ENCODE data around the gene TGFBR3L. TPM values are rescaled to one million over a fixed set of nuclear protein-coding genes. Genes with fewer than 3 reads are reported as not detected.

Gene TGFBR3L
- total and polyA plus RNA-seq, 12 donors, result 0.23 to 7.0 (median 1.2) TPM; not detected in 3

GRCh38 chr19:7869910-7870511, 44.6 kb upstream of the TGFBR3L start:
- peak; percentile 85 to 97 (median 94) for DNase-seq
- TF ChIP-seq CTCF (IDR thresholded peaks at IDR 0.05) (no peak), POLR2A (IDR thresholded peaks at IDR 0.05) (no peak)
- Histone ChIP-seq H3K27ac (peak overlapping the region; percentile 73 to 99 (median 82)), H3K9me3 (replicated peaks in 1 of 3) (no peaks in the 10 kb centered on the region), H3K4me1 (replicated peaks in 1 of 2) (peaks cover 18 to 31% of the 10 kb centered on the region in 2 donors), H3K27me3 (peaks cover 24% of the 10 kb centered on the region), H3K36me3 (replicated peaks in 1 of 2) (no peaks in the 10 kb centered on the region), H3K4me3 (peak overlapping the region in 1 of 4 donors; percentile 65)
- WGBS, 4 donors, result 10 to 23% (median 11%) methylated on average over 15 to 30 of the region's 30 CpGs
- intact Hi-C loops (cut with DNase I), result no loop called here

GRCh38 chr19:7870571-7871436, 43.8 kb upstream of the TGFBR3L start:
- Histone ChIP-seq H3K27me3 (peaks cover 29% of the 10 kb centered on the region), H3K36me3 (replicated peaks in 1 of 2) (no peaks in the 10 kb centered on the region), H3K4me1 (replicated peaks in 1 of 2) (peaks cover 18 to 31% of the 10 kb centered on the region in 2 donors), H3K9me3 (replicated peaks in 1 of 3) (no peaks in the 10 kb centered on the region), H3K4me3 (no peak overlapping the region), H3K27ac (peak overlapping the region in 4 of 5 donors; percentile 52 to 73 (median 65))
- peak; percentile 89 to 98 (median 96) for DNase-seq
- intact Hi-C loops (cut with DNase I), result no loop called here
- no peak for TF ChIP-seq CTCF (IDR thresholded peaks at IDR 0.05)
- no peak for TF ChIP-seq POLR2A (IDR thresholded peaks at IDR 0.05)
- WGBS, 4 donors, result 43 to 51% (median 47%) methylated on average over 11 of the region's 11 CpGs

- no peak overlapping the region for H3K4me3 ChIP-seq
- H3K27ac ChIP-seq, result peak overlapping the region; percentile 52 to 73 (median 60)
- no peaks in the 10 kb centered on the region for H3K9me3 ChIP-seq (replicated peaks in 1 of 3)
- TF ChIP-seq CTCF (IDR thresholded peaks at IDR 0.05) (no peak), POLR2A (IDR thresholded peaks at IDR 0.05) (peak in 1 of 2 donors; percentile 71)
- peak; percentile 92 to 98 (median 96) for DNase-seq
- peaks cover 29% of the 10 kb centered on the region for H3K27me3 ChIP-seq
- H3K36me3 ChIP-seq (replicated peaks in 1 of 2), result no peaks in the 10 kb centered on the region
- H3K4me1 ChIP-seq (replicated peaks in 1 of 2), result peaks cover 18 to 31% of the 10 kb centered on the region in 2 donors
- intact Hi-C loops (cut with DNase I), result no loop called here
- WGBS, 4 donors, result 4 to 8% (median 5%) methylated on average over 33 of the region's 33 CpGs
These were observed 43.0 kb upstream of the TGFBR3L start for GRCh38 chr19:7871437-7872305.
